DOHH2 (cell line): ENCODE results near the gene CEMIP.

Source experiments
- H3F3A ChIP-seq: fragments of 200-600 bp; sonication (generic), shearing (Covaris generic); 2 replicates; pipeline ENCODE4 v1.6.0; 2016; ENCODE audit warnings: antibody characterized with exemption, mild to moderate bottlenecking; ENCODE audit not compliant: control insufficient read depth, insufficient read depth
- H3K27ac ChIP-seq: fragments of 200-600 bp; sonication (generic); 2 replicates; pipeline ENCODE4 v1.5.1; 2014; ENCODE audit warnings: low read depth, mild to moderate bottlenecking, low read length, moderate library complexity
- H3K27me3 ChIP-seq: fragments of 200-600 bp; sonication (generic); 2 replicates; pipeline ENCODE4 v1.6.1; 2014; ENCODE audit warnings: mild to moderate bottlenecking, low read length, mixed read lengths; ENCODE audit not compliant: control insufficient read depth
- H3K36me3 ChIP-seq: fragments of 200-600 bp; sonication (generic); 2 replicates; pipeline ENCODE4 v1.6.1; 2014; ENCODE audit warnings: mild to moderate bottlenecking, low read length, moderate library complexity, mixed read lengths; ENCODE audit not compliant: control insufficient read depth
- H3K4me1 ChIP-seq: fragments of 200-600 bp; sonication (generic); 2 replicates; pipeline ENCODE4 v1.6.1; 2014; ENCODE audit warnings: mild to moderate bottlenecking, low read length, mixed read lengths; ENCODE audit not compliant: control insufficient read depth
- H3K4me2 ChIP-seq: fragments of 200-600 bp; sonication (generic); 2 replicates; pipeline ENCODE4 v1.6.0; 2014; ENCODE audit warnings: mild to moderate bottlenecking, low read length, moderate library complexity
- H3K4me3 ChIP-seq: fragments of 200-600 bp; sonication (generic); 2 replicates; pipeline ENCODE4 v1.5.1; 2014; ENCODE audit warnings: mild to moderate bottlenecking, low read length, mixed read lengths
- H3K79me2 ChIP-seq: fragments of 200-600 bp; sonication (generic); 2 replicates; pipeline ENCODE4 v1.6.1; 2014; ENCODE audit warnings: mild to moderate bottlenecking, low read length, mixed read lengths; ENCODE audit not compliant: control insufficient read depth
- H3K9me2 ChIP-seq: fragments of 200-600 bp; sonication (generic); replicated peaks from 2 replicates; pipeline ENCODE4 v1.6.1; 2014; ENCODE audit warnings: mild to moderate bottlenecking, low read length, mixed read lengths; ENCODE audit not compliant: control insufficient read depth
- H3K9me3 ChIP-seq: fragments of 200-600 bp; sonication (generic); 2 replicates; pipeline ENCODE4 v1.6.1; 2014; ENCODE audit warnings: antibody characterized with exemption, low read length, mixed read lengths; ENCODE audit not compliant: control insufficient read depth, insufficient read depth
- H4K20me1 ChIP-seq: fragments of 200-600 bp; sonication (generic); 2 replicates; pipeline ENCODE4 v1.6.0; 2014; ENCODE audit warnings: low read depth, mild to moderate bottlenecking, antibody characterized with exemption, low read length, moderate library complexity; ENCODE audit not compliant: control insufficient read depth, insufficient read depth
- CTCF ChIP-seq: fragments of 200-600 bp; sonication (generic); IDR thresholded peaks from one replicate; pipeline ENCODE4 v1.5.1; 2014; ENCODE audit warnings: antibody characterized with exemption, mild to moderate bottlenecking, low read depth, low read length; ENCODE audit not compliant: poor library complexity, severe bottlenecking
- EZH2phosphoT487 ChIP-seq: fragments of 200-600 bp; sonication (generic); IDR thresholded peaks from 2 replicates; pipeline ENCODE4 v1.6.1; 2017; ENCODE audit warnings: borderline replicate concordance, mild to moderate bottlenecking, antibody characterized with exemption, low read length, moderate library complexity, mixed read lengths

The CEMIP gene

GRCh38 chr15:80888846-80889245 is 109.7 kb downstream of the CEMIP start:
- H3K27ac ChIP-seq = no peak overlapping the region
- H3K9me3 ChIP-seq = no peaks in the 10 kb centered on the region
- H3K27me3 ChIP-seq = no peaks in the 10 kb centered on the region; the same call in 1 of the 2 replicates
- no peak for TF ChIP-seq CTCF
- no peak for TF ChIP-seq EZH2phosphoT487
- H3K4me2 ChIP-seq = no peak overlapping the region
- H4K20me1 ChIP-seq = no peaks in the 10 kb centered on the region
- no peak overlapping the region for H3K4me3 ChIP-seq
- H3K4me1 ChIP-seq = no peaks in the 10 kb centered on the region
- no peaks in the 10 kb centered on the region for H3K36me3 ChIP-seq
- H3K79me2 ChIP-seq = no peaks in the 10 kb centered on the region
- no peaks in the 10 kb centered on the region for H3K9me2 ChIP-seq
- H3F3A ChIP-seq = no peaks in the 10 kb centered on the region

DNA sequence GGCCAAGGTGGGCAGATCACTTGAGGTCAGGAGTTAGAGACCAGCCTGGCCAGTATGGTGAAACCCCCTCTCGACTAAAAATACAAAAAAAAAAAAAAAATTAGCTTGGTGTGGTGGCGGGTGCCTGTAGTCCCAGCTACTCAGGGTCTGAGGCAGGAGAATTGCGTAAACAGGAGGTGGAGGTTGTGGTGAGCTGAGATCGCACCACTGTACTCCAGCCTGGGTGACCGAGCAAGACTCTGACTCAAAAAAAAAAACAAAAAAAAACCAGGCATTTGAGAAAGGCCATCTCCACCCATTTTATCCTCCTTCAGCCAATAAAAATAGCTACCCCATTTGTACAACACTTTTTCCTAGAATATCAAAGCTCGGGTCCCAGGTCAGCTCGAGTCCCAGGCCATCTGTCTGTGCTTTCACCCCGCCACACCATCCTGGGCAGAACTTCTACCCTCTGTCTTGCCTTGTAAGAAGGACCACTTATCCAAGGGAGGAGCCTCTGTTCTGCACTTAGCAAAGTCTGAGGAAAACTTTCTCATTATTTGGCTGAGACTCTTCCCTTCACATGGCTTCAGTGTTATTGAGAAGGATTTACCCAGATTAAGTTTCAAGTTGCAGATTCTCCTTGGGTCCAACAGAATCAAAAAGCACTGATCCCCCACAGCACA is 111.3 kb downstream of the CEMIP start:
- no peaks in the 10 kb centered on the region for H3F3A ChIP-seq
- no peak overlapping the region for H3K4me2 ChIP-seq
- H3K79me2 ChIP-seq = no peaks in the 10 kb centered on the region
- H3K9me3 ChIP-seq = no peaks in the 10 kb centered on the region
- no peak overlapping the region for H3K27ac ChIP-seq
- no peaks in the 10 kb centered on the region for H3K4me1 ChIP-seq
- no peak overlapping the region for H3K4me3 ChIP-seq
- TF ChIP-seq EZH2phosphoT487 (no peak), CTCF (no peak)
- no peaks in the 10 kb centered on the region; the same call in 1 of the 2 replicates for H3K27me3 ChIP-seq
- no peaks in the 10 kb centered on the region for H4K20me1 ChIP-seq
- no peaks in the 10 kb centered on the region for H3K9me2 ChIP-seq
- no peaks in the 10 kb centered on the region for H3K36me3 ChIP-seq

GRCh38 chr15:80891006-80891405 is 111.8 kb downstream of the CEMIP start:
- Histone ChIP-seq H3K9me2 (no peaks in the 10 kb centered on the region), H3K27me3 (no peaks in the 10 kb centered on the region; the same call in 1 of the 2 replicates), H3K4me1 (no peaks in the 10 kb centered on the region), H3K27ac (no peak overlapping the region), H3K9me3 (peaks cover under 1% of the 10 kb centered on the region; the same call in 1 of the 2 replicates), H3K36me3 (no peaks in the 10 kb centered on the region), H3K4me2 (no peak overlapping the region), H4K20me1 (no peaks in the 10 kb centered on the region), H3K79me2 (no peaks in the 10 kb centered on the region), H3K4me3 (no peak overlapping the region), H3F3A (no peaks in the 10 kb centered on the region)
- TF ChIP-seq EZH2phosphoT487 = no peak

DNA sequence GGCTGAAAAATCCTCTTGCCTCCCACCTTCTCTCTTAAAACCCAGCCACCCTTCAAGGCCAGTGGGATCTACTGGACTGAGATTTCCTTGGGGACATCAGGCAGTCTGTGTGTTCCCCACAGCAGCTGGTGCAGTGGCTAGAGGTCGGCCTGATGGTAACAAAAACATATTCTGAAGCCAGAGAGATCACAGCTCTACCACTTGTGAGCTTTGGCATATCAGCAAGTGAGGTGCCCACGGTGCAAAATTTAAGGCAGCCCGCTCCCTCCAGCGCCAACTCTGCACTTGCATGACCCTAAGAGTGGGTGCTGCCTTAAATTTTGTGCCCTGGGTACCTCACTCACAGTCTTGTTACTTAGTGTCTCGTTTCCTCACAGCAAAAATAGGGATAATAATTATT is 113.2 kb downstream of the CEMIP start:
- no peak overlapping the region for H3K4me2 ChIP-seq
- H3F3A ChIP-seq = no peaks in the 10 kb centered on the region
- H3K4me3 ChIP-seq = no peak overlapping the region
- no peak overlapping the region for H3K27ac ChIP-seq
- no peaks in the 10 kb centered on the region for H3K79me2 ChIP-seq
- H3K4me1 ChIP-seq = no peaks in the 10 kb centered on the region
- H3K27me3 ChIP-seq = no peaks in the 10 kb centered on the region; the same call in 1 of the 2 replicates
- peaks cover 4% of the 10 kb centered on the region for H3K9me3 ChIP-seq
- TF ChIP-seq CTCF (no peak), EZH2phosphoT487 (no peak)
- no peaks in the 10 kb centered on the region for H3K9me2 ChIP-seq
- no peaks in the 10 kb centered on the region for H4K20me1 ChIP-seq
- H3K36me3 ChIP-seq = no peaks in the 10 kb centered on the region
